SK-N-SH (cell line): Measurements from ENCODE around the gene RAB4B. TPM values are rescaled to one million over a fixed set of nuclear protein-coding genes. Genes with fewer than 3 reads are reported as not detected.
A peak's percentile ranks its signal among the peaks of the same experiment; 100 is the strongest.

Source experiments
- CTCF ChIA-PET: fragments of 300-600, 350-600 bp; formaldehyde crosslinking; extraction: SDS; loops from one replicate; lab custom pipeline; 2021; lab: Yijun Ruan, JAX
- POLR2A ChIA-PET: fragments of 350-600 bp; sonication (Branson Sonifier 250); formaldehyde crosslinking; extraction: SDS; loops from one replicate; lab custom pipeline; 2020; ENCODE audit warnings: antibody characterized with exemption, inconsistent platforms; lab: Yijun Ruan, JAX
- DNase-seq: peaks from one replicate; pipeline ENCODE4 v3.0.0; 2012
- H2AFZ ChIP-seq: fragments of 200-600 bp; sonication (generic); 2 replicates; pipeline ENCODE4 v1.8.1; 2016; ENCODE audit warnings: antibody characterized with exemption, mild to moderate bottlenecking, low read depth
- H3F3A ChIP-seq: fragments of 200-600 bp; sonication (generic); replicated peaks from 2 replicates; pipeline ENCODE3; 2016; ENCODE audit warnings: antibody characterized with exemption, mild to moderate bottlenecking; ENCODE audit not compliant: insufficient read depth
- H3K27ac ChIP-seq, 2 experiments: fragments of 200-500 bp in 1 of 2; fragments of 200-600 bp in 1 of 2; sonication (Bioruptor generic) in 1 of 2; sonication (generic), shearing (Covaris generic) in 1 of 2; 2 replicates each; pipeline versions ENCODE4 v1.5.1 to v1.6.1; 2014 to 2016; ENCODE audit warnings: low read depth in 2 of 2, inconsistent platforms in 1 of 2, low read length in 1 of 2, mild to moderate bottlenecking in 1 of 2, mixed read lengths in 1 of 2
- H3K27me3 ChIP-seq: fragments of 200-600 bp; sonication (generic), shearing (Covaris generic); 2 replicates; pipeline ENCODE4 v1.6.1; 2016; ENCODE audit warnings: mixed run types; ENCODE audit not compliant: insufficient read depth
- H3K36me3 ChIP-seq, 2 experiments: fragments of 200-500 bp in 1 of 2; fragments of 200-600 bp in 1 of 2; sonication (Bioruptor generic) in 1 of 2; sonication (generic) in 1 of 2; replicated peaks in 1 of 2; 2 replicates each; pipeline versions ENCODE3 to v1.5.1; 2014 to 2016; ENCODE audit warnings: low read length in 1 of 2, mild to moderate bottlenecking in 1 of 2; ENCODE audit not compliant: insufficient read depth in 2 of 2, control insufficient read depth in 1 of 2
- H3K4me1 ChIP-seq, 2 experiments: fragments of 200-500 bp in 1 of 2; fragments of 200-600 bp in 1 of 2; sonication (Bioruptor generic) in 1 of 2; sonication (generic), shearing (Covaris generic) in 1 of 2; 2 replicates each; pipeline versions ENCODE4 v1.5.1 to v1.6.1; 2014 to 2016; ENCODE audit warnings: low read depth in 1 of 2, low read length in 1 of 2, mixed run types in 1 of 2; ENCODE audit not compliant: insufficient read depth in 2 of 2, control insufficient read depth in 1 of 2
- H3K4me2 ChIP-seq: fragments of 200-600 bp; sonication (generic), shearing (Covaris generic); 2 replicates; pipeline ENCODE4 v1.6.1; 2017; ENCODE audit warnings: mixed run types
- H3K4me3 ChIP-seq, 2 experiments: fragments of 200-500 bp in 1 of 2; fragments of 200-600 bp in 1 of 2; sonication (Bioruptor generic) in 1 of 2; sonication (generic), shearing (Covaris generic) in 1 of 2; 2 replicates each; pipeline versions ENCODE4 v1.5.1 to v1.8.1; 2014 to 2016; ENCODE audit warnings: low read depth in 2 of 2, inconsistent platforms in 1 of 2, low read length in 1 of 2, mild to moderate bottlenecking in 1 of 2, mixed read lengths in 1 of 2, moderate library complexity in 1 of 2
- H3K79me2 ChIP-seq: fragments of 200-600 bp; sonication (generic); 2 replicates; pipeline ENCODE4 v1.8.1; 2017; ENCODE audit warnings: mild to moderate bottlenecking; ENCODE audit not compliant: insufficient read depth
- H3K9ac ChIP-seq: fragments of 200-600 bp; sonication (generic); 2 replicates; pipeline ENCODE4 v1.6.1; 2017; ENCODE audit warnings: mixed run types
- H3K9me2 ChIP-seq: fragments of 200-600 bp; sonication (generic); 2 replicates; pipeline ENCODE4 v1.6.1; 2017; ENCODE audit warnings: mixed run types
- H3K9me3 ChIP-seq: fragments of 200-600 bp; sonication (generic); 2 replicates; pipeline ENCODE4 v1.6.1; 2017; ENCODE audit warnings: mixed run types, mild to moderate bottlenecking, moderate library complexity
- H4K20me1 ChIP-seq: fragments of 200-600 bp; sonication (generic); 2 replicates; pipeline ENCODE4 v1.6.1; 2017; ENCODE audit warnings: mild to moderate bottlenecking, mixed run types; ENCODE audit not compliant: insufficient read depth
- ELF1 ChIP-seq: IDR thresholded peaks from 2 replicates; pipeline ENCODE4 v1.4.0; 2012
- EP300 ChIP-seq, 2 experiments: IDR thresholded peaks; 2 replicates each; pipeline versions ENCODE4 v1.4.0 to v1.6.1; 2012; ENCODE audit warnings: borderline replicate concordance in 1 of 2, low read depth in 1 of 2, low read length in 1 of 2
- EZH2phosphoT487 ChIP-seq: fragments of 200-600 bp; sonication (generic); IDR thresholded peaks from 2 replicates; pipeline ENCODE4 v1.6.1; 2017; ENCODE audit warnings: low read depth, mixed run types, mild to moderate bottlenecking, antibody characterized with exemption, moderate library complexity, borderline replicate concordance
- FOSL2 ChIP-seq: IDR thresholded peaks from 2 replicates; pipeline ENCODE4 v1.4.0; 2012; ENCODE audit warnings: low read depth, mild to moderate bottlenecking, moderate library complexity, borderline replicate concordance
- FOXJ3 ChIP-seq: sonication (generic); formaldehyde crosslinking; IDR thresholded peaks from 2 replicates; pipeline ENCODE4 v1.5.1; 2020; ENCODE audit warnings: mild to moderate bottlenecking, missing genetic modification reagents
- FOXM1 ChIP-seq: IDR thresholded peaks from 2 replicates; pipeline ENCODE4 v1.4.0; 2012; ENCODE audit warnings: low read depth, mild to moderate bottlenecking
- GATA2 ChIP-seq: sonication (generic); formaldehyde crosslinking; IDR thresholded peaks from 2 replicates; pipeline ENCODE4 v1.5.0; 2020; ENCODE audit warnings: mild to moderate bottlenecking, missing genetic modification reagents
- JUND ChIP-seq: IDR thresholded peaks from 2 replicates; pipeline ENCODE4 v1.4.0; 2012
- MEF2A ChIP-seq: IDR thresholded peaks from 2 replicates; pipeline ENCODE4 v1.4.0; 2012; ENCODE audit warnings: low read depth, borderline replicate concordance
- MXI1 ChIP-seq: IDR thresholded peaks from 2 replicates; pipeline ENCODE4 v1.6.1; 2012; ENCODE audit warnings: mild to moderate bottlenecking, low read depth, low read length, improper control_type of control experiment
- NRF1 ChIP-seq: IDR thresholded peaks from 2 replicates; pipeline ENCODE4 v1.6.1; 2012; ENCODE audit warnings: low read depth, mild to moderate bottlenecking, low read length
- RCOR1 ChIP-seq: fragments of 150-350 bp; IDR thresholded peaks from 2 replicates; pipeline ENCODE4 v1.6.1; 2017; ENCODE audit warnings: antibody characterized with exemption, low read length
- SIN3A ChIP-seq: IDR thresholded peaks from 2 replicates; pipeline ENCODE4 v1.6.1; 2012; ENCODE audit warnings: low read depth, mild to moderate bottlenecking, low read length, moderate library complexity, borderline replicate concordance
- TAF1 ChIP-seq: IDR thresholded peaks from 2 replicates; pipeline ENCODE4 v1.6.1; 2012; ENCODE audit warnings: low read depth, mild to moderate bottlenecking, low read length, moderate library complexity, borderline replicate concordance
- TEAD4 ChIP-seq: IDR thresholded peaks from 2 replicates; pipeline ENCODE4 v1.4.0; 2012; ENCODE audit warnings: mild to moderate bottlenecking, borderline replicate concordance; ENCODE audit not compliant: insufficient read depth
- WGBS: methylation state at CpG from one replicate; pipeline ENCODE4 v1.1.6; 2017; ENCODE audit warnings: low lambda C conversion rate; 5-methylcytosine and 5-hydroxymethylcytosine counted together
- polyA plus RNA-seq, 3 experiments: library from polyadenylated mRNA; depleted of rRNA; stranded (reverse); fragments of >200 nt; gene quantifications; 2 replicates each; pipeline ENCODE4 v1.2.3, GENCODE V29; 2012
- TF ChIP-seq, protein P1 (sequence below): IDR thresholded peaks from 2 replicates; pipeline ENCODE4 v1.4.0; 2012; ENCODE audit warnings: low read depth, borderline replicate concordance
- TF ChIP-seq, protein P2 (sequence below): fragments of 200-600 bp; sonication (generic); IDR thresholded peaks from 2 replicates; pipeline ENCODE4 v1.6.1; 2017; ENCODE audit warnings: antibody characterized with exemption, mild to moderate bottlenecking, moderate library complexity

The RAB4B gene
- polyA plus RNA-seq, 1 of the 3 experiments (the other 2 are of a cell fraction): 53.2 TPM

DNA sequence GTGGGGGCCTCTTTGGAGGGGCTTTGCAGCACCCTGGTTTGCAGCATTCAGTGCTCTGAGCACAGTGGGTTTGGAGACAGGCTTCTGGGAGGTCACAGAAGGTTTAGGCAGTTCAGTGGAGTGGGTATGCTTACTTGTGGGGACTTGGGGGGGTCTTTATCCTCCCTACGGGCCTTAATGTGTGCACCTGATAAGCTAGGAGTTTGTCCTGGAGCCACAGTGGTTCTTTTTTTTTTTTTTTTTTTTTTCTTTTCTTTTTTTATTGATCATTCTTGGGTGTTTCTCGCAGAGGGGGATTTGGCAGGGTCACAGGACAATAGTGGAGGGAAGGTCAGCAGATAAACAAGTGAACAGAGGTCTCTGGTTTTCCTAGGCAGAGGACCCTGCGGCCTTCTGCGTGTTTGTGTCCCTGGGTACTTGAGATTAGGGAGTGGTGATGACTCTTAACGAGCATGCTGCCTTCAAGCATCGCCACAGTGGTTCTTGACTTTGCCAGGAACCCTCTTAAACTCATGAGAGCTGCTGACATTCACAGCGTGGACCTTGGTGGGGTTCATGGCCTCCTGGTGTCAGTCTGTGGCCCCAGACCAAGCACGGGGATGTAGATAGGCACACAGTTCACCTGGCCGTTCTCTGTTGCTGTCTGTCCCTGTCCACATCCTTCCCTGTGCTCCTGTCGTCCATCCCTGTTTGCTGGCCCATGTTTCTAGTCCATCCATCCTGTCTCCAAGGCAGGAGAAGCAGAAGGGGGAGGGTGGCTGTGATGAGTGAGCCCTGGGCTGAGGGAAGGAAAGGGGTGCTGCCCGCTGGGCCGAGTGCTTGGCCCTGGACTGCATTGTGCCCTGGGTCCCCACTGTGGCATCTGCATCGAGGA, 23.6 kb downstream of the RAB4B start:
- WGBS: 76% methylated on average over 10 of the region's 13 CpGs
- Histone ChIP-seq H3K4me1 (peaks cover 42 to 69% of the 10 kb centered on the region in 2 experiments; a peak in 2 of 4 replicates), H3F3A (peaks cover 20% of the 10 kb centered on the region), H3K36me3 (peaks cover 21 to 33% of the 10 kb centered on the region in 2 experiments), H3K4me3 (peak overlapping the region; percentile 71 to 80; a peak in 3 of 4 replicates), H3K9ac (no peak overlapping the region; the same call in 1 of the 2 replicates), H2AFZ (no peak overlapping the region), H3K79me2 (peaks cover 74% of the 10 kb centered on the region), H3K4me2 (peak overlapping the region; percentile 98), H4K20me1 (peaks cover 69% of the 10 kb centered on the region)
- POLR2A ChIA-PET: interaction anchor here (0.9 kb wide), 1 partner anchor 24 kb away, joined by 4 read pairs; the partner anchor contains the start of gene RAB4B
- TF ChIP-seq TAF1: no peak
- no peak for TF ChIP-seq GATA2 (CRISPR knock-in tag)
- no peak for TF ChIP-seq FOXM1
- no peak for TF ChIP-seq NRF1
- TF ChIP-seq, all 33 proteins: peak for 0
- H3K9me2 ChIP-seq: no peaks in the 10 kb centered on the region
- DNase-seq: no peak
- peak overlapping the region in 1 of 2 experiments; percentile 67; a peak in 2 of 4 replicates for H3K27ac ChIP-seq
- H3K27me3 ChIP-seq: no peaks in the 10 kb centered on the region
- CTCF ChIA-PET: interaction anchor here (1.2 to 1.3 kb wide), 3 partner anchors 8 to 138 kb away, joined by 3 to 4 read pairs (median 4); partner anchors contain the start of gene RAB4B
- H3K9me3 ChIP-seq: no peaks in the 10 kb centered on the region

DNA sequence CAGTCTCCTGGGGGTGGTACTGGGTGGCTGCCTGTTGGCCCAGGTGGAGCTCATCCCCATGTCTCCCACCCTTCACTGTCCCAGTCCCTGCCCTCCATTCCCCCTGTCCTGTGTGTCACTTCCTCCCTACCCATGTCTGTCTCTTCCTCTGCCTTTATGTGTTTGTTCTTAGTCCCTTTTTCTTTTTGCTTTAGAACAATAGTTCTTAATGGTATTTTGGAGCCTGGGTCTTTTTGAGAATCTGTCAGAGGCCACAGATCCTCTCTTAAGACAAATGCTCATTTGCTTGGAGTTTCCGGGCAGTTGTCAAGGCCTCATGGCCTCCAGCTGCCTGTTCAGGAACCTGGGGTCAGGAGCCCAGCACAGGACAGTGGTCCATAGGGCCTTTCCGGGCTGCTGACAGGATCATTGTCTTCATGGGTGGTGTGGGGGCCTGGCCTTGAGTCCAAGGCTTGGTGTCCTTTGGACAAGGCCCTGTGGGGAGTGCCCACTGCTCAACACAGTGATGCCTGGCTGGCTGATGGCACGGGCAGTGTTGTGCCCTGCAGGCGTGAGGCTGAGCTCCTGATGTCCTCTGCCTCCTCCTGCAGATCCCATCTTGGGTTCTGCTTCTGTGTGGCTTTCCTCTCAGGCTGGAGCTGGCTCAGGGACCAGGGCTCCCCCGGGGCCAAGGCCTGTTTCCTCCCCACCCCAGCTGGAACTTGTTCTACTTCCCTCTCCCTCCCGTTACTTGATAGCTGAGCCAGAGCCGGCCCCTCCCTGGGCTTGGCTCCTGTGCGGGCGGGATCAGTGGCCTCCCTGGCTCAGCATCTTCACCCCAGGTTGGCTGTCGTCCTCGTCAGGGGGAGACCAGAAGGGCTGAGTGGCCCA, 24.5 kb downstream of the RAB4B start:
- peak overlapping the region; percentile 17 to 49; a peak in 3 of 4 replicates for H3K4me3 ChIP-seq
- 78% methylated on average over 11 of the region's 11 CpGs for WGBS
- H3K79me2 ChIP-seq: peaks cover 81% of the 10 kb centered on the region
- H3K9me3 ChIP-seq: no peaks in the 10 kb centered on the region
- H3K27ac ChIP-seq: peak overlapping the region in 1 of 2 experiments; percentile 67; a peak in 2 of 4 replicates
- H4K20me1 ChIP-seq: peaks cover 76% of the 10 kb centered on the region
- peaks cover 42 to 77% of the 10 kb centered on the region in 2 experiments; a peak in 2 of 4 replicates for H3K4me1 ChIP-seq
- TF ChIP-seq MXI1 (peak; percentile 25; the same call in 1 of the 2 replicates), ELF1 (no peak), MEF2A (no peak), FOXJ3 (CRISPR knock-in tag) (0 out of 2 replicates have a peak, but pooled peaks have one; percentile 40), JUND (no peak), SIN3A (no peak), EP300 (IDR thresholded peaks at IDR 0.05; ENCODE audit: borderline replicate concordance in 1 of 2, low read depth in 1 of 2, low read length in 1 of 2) (0 out of 4 replicates have a peak, but pooled peaks of 1 of the 2 experiments have one; percentile 10), GATA2 (CRISPR knock-in tag) (no peak), TEAD4 (no peak), RCOR1 (0 out of 2 replicates have a peak, but pooled peaks have one; percentile 27), EZH2phosphoT487 (no peak), FOXM1 (no peak), FOSL2 (no peak)
- TF ChIP-seq, protein P1, sequence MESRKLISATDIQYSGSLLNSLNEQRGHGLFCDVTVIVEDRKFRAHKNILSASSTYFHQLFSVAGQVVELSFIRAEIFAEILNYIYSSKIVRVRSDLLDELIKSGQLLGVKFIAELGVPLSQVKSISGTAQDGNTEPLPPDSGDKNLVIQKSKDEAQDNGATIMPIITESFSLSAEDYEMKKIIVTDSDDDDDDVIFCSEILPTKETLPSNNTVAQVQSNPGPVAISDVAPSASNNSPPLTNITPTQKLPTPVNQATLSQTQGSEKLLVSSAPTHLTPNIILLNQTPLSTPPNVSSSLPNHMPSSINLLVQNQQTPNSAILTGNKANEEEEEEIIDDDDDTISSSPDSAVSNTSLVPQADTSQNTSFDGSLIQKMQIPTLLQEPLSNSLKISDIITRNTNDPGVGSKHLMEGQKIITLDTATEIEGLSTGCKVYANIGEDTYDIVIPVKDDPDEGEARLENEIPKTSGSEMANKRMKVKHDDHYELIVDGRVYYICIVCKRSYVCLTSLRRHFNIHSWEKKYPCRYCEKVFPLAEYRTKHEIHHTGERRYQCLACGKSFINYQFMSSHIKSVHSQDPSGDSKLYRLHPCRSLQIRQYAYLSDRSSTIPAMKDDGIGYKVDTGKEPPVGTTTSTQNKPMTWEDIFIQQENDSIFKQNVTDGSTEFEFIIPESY: no peak
- TF ChIP-seq, protein P2, sequence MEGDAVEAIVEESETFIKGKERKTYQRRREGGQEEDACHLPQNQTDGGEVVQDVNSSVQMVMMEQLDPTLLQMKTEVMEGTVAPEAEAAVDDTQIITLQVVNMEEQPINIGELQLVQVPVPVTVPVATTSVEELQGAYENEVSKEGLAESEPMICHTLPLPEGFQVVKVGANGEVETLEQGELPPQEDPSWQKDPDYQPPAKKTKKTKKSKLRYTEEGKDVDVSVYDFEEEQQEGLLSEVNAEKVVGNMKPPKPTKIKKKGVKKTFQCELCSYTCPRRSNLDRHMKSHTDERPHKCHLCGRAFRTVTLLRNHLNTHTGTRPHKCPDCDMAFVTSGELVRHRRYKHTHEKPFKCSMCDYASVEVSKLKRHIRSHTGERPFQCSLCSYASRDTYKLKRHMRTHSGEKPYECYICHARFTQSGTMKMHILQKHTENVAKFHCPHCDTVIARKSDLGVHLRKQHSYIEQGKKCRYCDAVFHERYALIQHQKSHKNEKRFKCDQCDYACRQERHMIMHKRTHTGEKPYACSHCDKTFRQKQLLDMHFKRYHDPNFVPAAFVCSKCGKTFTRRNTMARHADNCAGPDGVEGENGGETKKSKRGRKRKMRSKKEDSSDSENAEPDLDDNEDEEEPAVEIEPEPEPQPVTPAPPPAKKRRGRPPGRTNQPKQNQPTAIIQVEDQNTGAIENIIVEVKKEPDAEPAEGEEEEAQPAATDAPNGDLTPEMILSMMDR: no peak
- TF ChIP-seq, all 33 proteins: peak for 4
- DNase-seq: peak; percentile 67
- Histone ChIP-seq H3K27me3 (no peaks in the 10 kb centered on the region), H2AFZ (no peak overlapping the region), H3F3A (peaks cover 21% of the 10 kb centered on the region), H3K4me2 (peak overlapping the region; percentile 98), H3K9me2 (no peaks in the 10 kb centered on the region), H3K36me3 (peaks cover 26 to 38% of the 10 kb centered on the region in 2 experiments), H3K9ac (no peak overlapping the region)
- CTCF ChIA-PET: interaction anchor here (0.6 to 1.3 kb wide), 4 partner anchors 25 to 141 kb away, joined by 3 to 5 read pairs (median 4); partner anchors contain the start of gene RAB4B
- POLR2A ChIA-PET: interaction anchor here (0.9 to 1.4 kb wide), 2 partner anchors 24 to 60 kb away, joined by 3 to 8 read pairs; partner anchors contain the start of gene RAB4B
